Neural cell (in vitro differentiated cells): ENCODE measurements around the gene TRAF3.

ENCODE experiments used
- EP300 ChIP-seq: fragments of 450-650 bp; conservative IDR thresholded peaks from 2 replicates; pipeline ENCODE4 v1.6.1; 2014; ENCODE audit warnings: antibody characterized with exemption, mild to moderate bottlenecking, moderate library complexity; ENCODE audit not compliant: poor library complexity, severe bottlenecking
- POLR2AphosphoS5 ChIP-seq: IDR thresholded peaks from 2 replicates; pipeline ENCODE4 v1.6.1; 2012
- TF ChIP-seq, protein P1 (sequence below): fragments of 450-650 bp; IDR thresholded peaks from 2 replicates; pipeline ENCODE4 v1.5.1; 2014; ENCODE audit warnings: antibody characterized with exemption, mild to moderate bottlenecking, moderate library complexity; ENCODE audit not compliant: poor library complexity, severe bottlenecking

DNA sequence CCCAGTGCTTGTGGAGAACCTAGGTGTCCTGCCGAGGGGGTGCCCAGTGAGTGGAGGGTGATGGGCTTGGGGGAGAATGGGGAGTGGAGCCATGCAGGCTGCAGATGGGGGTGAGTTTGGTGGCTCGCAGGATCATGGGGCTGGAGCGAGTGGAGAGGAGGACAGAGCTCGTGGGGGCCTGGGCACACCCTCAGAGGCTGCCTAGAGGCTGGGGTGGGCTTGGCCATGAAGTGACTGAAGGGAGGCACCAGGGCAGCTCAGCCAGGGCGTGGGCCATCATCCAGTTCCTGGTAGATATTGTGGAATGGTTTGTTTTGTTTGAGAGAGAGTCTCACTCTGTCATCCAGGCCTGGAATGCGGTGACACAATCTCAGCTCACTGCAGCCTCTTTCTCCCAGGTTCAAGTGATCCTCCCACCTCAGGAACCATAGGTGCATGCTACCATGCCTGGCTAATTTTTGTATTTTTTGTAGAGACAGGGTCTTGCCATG is 101.8 kb downstream of the TRAF3 start:
- no peak for TF ChIP-seq EP300
- TF ChIP-seq, protein P1, sequence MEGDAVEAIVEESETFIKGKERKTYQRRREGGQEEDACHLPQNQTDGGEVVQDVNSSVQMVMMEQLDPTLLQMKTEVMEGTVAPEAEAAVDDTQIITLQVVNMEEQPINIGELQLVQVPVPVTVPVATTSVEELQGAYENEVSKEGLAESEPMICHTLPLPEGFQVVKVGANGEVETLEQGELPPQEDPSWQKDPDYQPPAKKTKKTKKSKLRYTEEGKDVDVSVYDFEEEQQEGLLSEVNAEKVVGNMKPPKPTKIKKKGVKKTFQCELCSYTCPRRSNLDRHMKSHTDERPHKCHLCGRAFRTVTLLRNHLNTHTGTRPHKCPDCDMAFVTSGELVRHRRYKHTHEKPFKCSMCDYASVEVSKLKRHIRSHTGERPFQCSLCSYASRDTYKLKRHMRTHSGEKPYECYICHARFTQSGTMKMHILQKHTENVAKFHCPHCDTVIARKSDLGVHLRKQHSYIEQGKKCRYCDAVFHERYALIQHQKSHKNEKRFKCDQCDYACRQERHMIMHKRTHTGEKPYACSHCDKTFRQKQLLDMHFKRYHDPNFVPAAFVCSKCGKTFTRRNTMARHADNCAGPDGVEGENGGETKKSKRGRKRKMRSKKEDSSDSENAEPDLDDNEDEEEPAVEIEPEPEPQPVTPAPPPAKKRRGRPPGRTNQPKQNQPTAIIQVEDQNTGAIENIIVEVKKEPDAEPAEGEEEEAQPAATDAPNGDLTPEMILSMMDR: no peak
- no peak for TF ChIP-seq POLR2AphosphoS5
